IMR-90 (cell line): ENCODE data around the gene MRC1. TPM values are rescaled to one million over a fixed set of nuclear protein-coding genes. Genes with fewer than 3 reads are reported as not detected.

ENCODE experiments used
- ATAC-seq: fragments of 200-7000 bp; cut with Tn5 transposase; 2 replicates; pipeline ENCODE4 v1.9.1; 2020; ENCODE audit warnings: low read depth, mild to moderate bottlenecking, moderate library complexity
- BruUV-seq: library from RNA; stranded (reverse); fragments of 400-500 nt; replicated peaks from 2 replicates; lab custom pipeline; 2021; lab: Mats Ljungman, UMichigan
- CTCF ChIA-PET: fragments of 300-600 bp; formaldehyde crosslinking; extraction: SDS; loops from one replicate; lab custom pipeline; 2021; ENCODE audit warnings: antibody characterized with exemption; lab: Yijun Ruan, JAX
- POLR2A ChIA-PET: fragments of 300-600 bp; sonication (Branson Sonifier 250); formaldehyde crosslinking; loops from one replicate; lab custom pipeline; 2022; ENCODE audit warnings: antibody characterized with exemption; ENCODE audit not compliant: unreplicated experiment; lab: Charles Lee
- DNase-seq: peaks from one replicate; pipeline ENCODE4 v3.0.0; 2013
- H2AFZ ChIP-seq: replicated peaks from 2 replicates; pipeline ENCODE3; 2013; ENCODE audit warnings: low read length, mild to moderate bottlenecking; ENCODE audit not compliant: poor library complexity
- H2AK5ac ChIP-seq: 2 replicates; pipeline ENCODE4 v1.6.1; 2013; ENCODE audit warnings: low read depth, low read length, inconsistent platforms
- H2AK9ac ChIP-seq: replicated peaks from 2 replicates; pipeline ENCODE3; 2013; ENCODE audit warnings: mild to moderate bottlenecking, low read depth, low read length, moderate library complexity; ENCODE audit not compliant: poor library complexity
- H2BK120ac ChIP-seq: 2 replicates; pipeline ENCODE4 v1.6.1; 2013; ENCODE audit warnings: low read depth, low read length, inconsistent platforms
- H2BK15ac ChIP-seq: 3 replicates; pipeline ENCODE4 v1.6.1; 2013; ENCODE audit warnings: low read depth, low read length, inconsistent platforms
- H2BK20ac ChIP-seq: 2 replicates; pipeline ENCODE4 v1.6.1; 2013; ENCODE audit warnings: low read depth, mild to moderate bottlenecking, inconsistent platforms, low read length, moderate library complexity
- H2BK5ac ChIP-seq: 2 replicates; pipeline ENCODE4 v1.6.1; 2013; ENCODE audit warnings: mild to moderate bottlenecking, low read depth, low read length, inconsistent platforms; ENCODE audit not compliant: poor library complexity, severe bottlenecking
- H3K14ac ChIP-seq: replicated peaks from 2 replicates; pipeline ENCODE4 v1.6.1; 2013; ENCODE audit warnings: low read depth, low read length, inconsistent platforms
- H3K18ac ChIP-seq: 2 replicates; pipeline ENCODE4 v1.6.1; 2013; ENCODE audit warnings: low read depth, low read length, control low read depth
- H3K23ac ChIP-seq: 2 replicates; pipeline ENCODE4 v1.6.1; 2013; ENCODE audit warnings: low read depth, low read length, inconsistent platforms
- H3K27ac ChIP-seq: 2 replicates; pipeline ENCODE4 v1.5.1; 2013; ENCODE audit warnings: mild to moderate bottlenecking, control low read depth, low read length; ENCODE audit not compliant: insufficient read depth
- H3K27me3 ChIP-seq: 2 replicates; pipeline ENCODE4 v1.6.1; 2013; ENCODE audit warnings: low read length; ENCODE audit not compliant: control insufficient read depth, insufficient read depth
- H3K36me3 ChIP-seq: 2 replicates; pipeline ENCODE4 v1.6.1; 2013; ENCODE audit warnings: low read length, mixed read lengths; ENCODE audit not compliant: control insufficient read depth, insufficient read depth
- H3K4ac ChIP-seq: 2 replicates; pipeline ENCODE4 v1.6.1; 2013; ENCODE audit warnings: low read depth, low read length, inconsistent platforms
- H3K4me1 ChIP-seq: 2 replicates; pipeline ENCODE4 v1.6.1; 2013; ENCODE audit warnings: low read length, mixed read lengths; ENCODE audit not compliant: control insufficient read depth, insufficient read depth
- H3K4me2 ChIP-seq: 2 replicates; pipeline ENCODE4 v1.6.1; 2013; ENCODE audit warnings: low read depth, mild to moderate bottlenecking, control low read depth, low read length, moderate library complexity
- H3K4me3 ChIP-seq: 2 replicates; pipeline ENCODE4 v1.5.1; 2013; ENCODE audit warnings: low read depth, mild to moderate bottlenecking, control low read depth, low read length, moderate library complexity; ENCODE audit not compliant: insufficient read depth
- H3K56ac ChIP-seq: 2 replicates; pipeline ENCODE4 v1.6.1; 2013; ENCODE audit warnings: low read length, inconsistent platforms; ENCODE audit not compliant: insufficient read depth; ENCODE audit errors: extremely low read depth
- H3K79me1 ChIP-seq, 2 experiments: 2 replicates each; pipeline ENCODE4 v1.6.1; 2013; ENCODE audit warnings: low read length in 2 of 2, inconsistent platforms in 1 of 2, low read depth in 1 of 2
- H3K9ac ChIP-seq: 2 replicates; pipeline ENCODE4 v1.6.1; 2013; ENCODE audit warnings: low read depth, low read length, control low read depth
- H3K9me1 ChIP-seq: 2 replicates; pipeline ENCODE4 v1.6.1; 2013; ENCODE audit warnings: low read length, inconsistent platforms; ENCODE audit not compliant: insufficient read depth
- H3K9me3 ChIP-seq: 2 replicates; pipeline ENCODE4 v1.6.1; 2013; ENCODE audit warnings: low read length; ENCODE audit not compliant: control insufficient read depth, insufficient read depth
- H4K20me1 ChIP-seq: 2 replicates; pipeline ENCODE4 v1.6.1; 2013; ENCODE audit warnings: low read length, inconsistent platforms; ENCODE audit not compliant: insufficient read depth
- H4K5ac ChIP-seq: 2 replicates; pipeline ENCODE4 v1.6.1; 2013; ENCODE audit warnings: mild to moderate bottlenecking, low read depth, low read length, control low read depth
- H4K8ac ChIP-seq, 2 experiments: 2 replicates each; pipeline ENCODE4 v1.6.1; 2013; ENCODE audit warnings: low read depth in 2 of 2, low read length in 2 of 2, control low read depth in 1 of 2, inconsistent platforms in 1 of 2
- H4K91ac ChIP-seq: 2 replicates; pipeline ENCODE4 v1.6.1; 2013; ENCODE audit warnings: low read depth, low read length, inconsistent platforms; ENCODE audit not compliant: insufficient read depth
- CEBPB ChIP-seq: IDR thresholded peaks from 2 replicates; pipeline ENCODE4 v1.6.1; 2012; ENCODE audit warnings: low read depth, low read length, improper control_type of control experiment
- CHD1 ChIP-seq: IDR thresholded peaks from 2 replicates; pipeline ENCODE4 v1.6.1; 2012; ENCODE audit warnings: low read depth, low read length, improper control_type of control experiment
- FOS ChIP-seq: fragments of 150-350 bp; IDR thresholded peaks from 2 replicates; pipeline ENCODE4 v1.6.1; 2016; ENCODE audit warnings: low read depth, low read length
- MAZ ChIP-seq: IDR thresholded peaks from 2 replicates; pipeline ENCODE4 v1.6.1; 2012; ENCODE audit warnings: low read depth, mild to moderate bottlenecking, low read length, improper control_type of control experiment, moderate library complexity, borderline replicate concordance
- MXI1 ChIP-seq: IDR thresholded peaks from 2 replicates; pipeline ENCODE4 v1.6.1; 2012; ENCODE audit warnings: low read depth, mild to moderate bottlenecking, low read length, moderate library complexity, borderline replicate concordance
- POLR2A ChIP-seq: IDR thresholded peaks from 2 replicates; pipeline ENCODE4 v1.6.1; 2012; ENCODE audit warnings: mild to moderate bottlenecking, low read depth, low read length
- RAD21 ChIP-seq: IDR thresholded peaks from 2 replicates; pipeline ENCODE4 v1.6.1; 2012; ENCODE audit warnings: low read length, improper control_type of control experiment
- RCOR1 ChIP-seq: IDR thresholded peaks from 2 replicates; pipeline ENCODE4 v1.6.1; 2012; ENCODE audit warnings: mild to moderate bottlenecking, low read length, improper control_type of control experiment; ENCODE audit not compliant: insufficient replicate concordance
- RFX5 ChIP-seq: IDR thresholded peaks from 2 replicates; pipeline ENCODE4 v1.8.0; 2012; ENCODE audit warnings: low read depth, mild to moderate bottlenecking, low read length, moderate library complexity
- SMC3 ChIP-seq: fragments of 150-350 bp; IDR thresholded peaks from 2 replicates; pipeline ENCODE4 v1.6.1; 2016; ENCODE audit warnings: low read depth, mild to moderate bottlenecking, antibody characterized with exemption, low read length, moderate library complexity
- WGBS, 2 experiments: methylation state at CpG; one replicate each; pipeline versions ENCODE4 v1.1.5 to v1.1.7; 2013; ENCODE audit warnings: missing lambda C conversion rate in 2 of 2; ENCODE audit not compliant: insufficient read length in 1 of 2; ENCODE audit errors: extremely low coverage in 2 of 2; 5-methylcytosine and 5-hydroxymethylcytosine counted together
- dilution Hi-C: fragments of 300-500 bp; cut with HindIII; formaldehyde crosslinking; loops from one replicate; pipeline ENCODE4 v1.14.3; 2018; ENCODE audit warnings: low sequenced_read_pairs; ENCODE audit not compliant: unreplicated experiment
- in situ Hi-C: fragments of 300-500 bp; cut with MboI; formaldehyde crosslinking; loops from 3 replicates; pipeline ENCODE4 v1.14.3; 2019; ENCODE audit warnings: low sequenced_read_pairs, inconsistent platforms, mixed read lengths
- intact Hi-C: fragments of 100-400 bp; cut with micrococcal nuclease; formaldehyde crosslinking; loops from 2 replicates; pipeline ENCODE4 v1.10.0; 2022
- polyA plus RNA-seq, 3 experiments: library from polyadenylated mRNA; depleted of rRNA; stranded (reverse); fragments of >200 nt; gene quantifications; 2 replicates each; pipeline ENCODE4 v1.2.3, GENCODE V29; 2012; ENCODE audit warnings: low replicate concordance in 1 of 3
- total RNA-seq: library from RNA; depleted of rRNA; stranded (reverse); fragments of >200 nt; gene quantifications from 2 replicates; pipeline ENCODE4 v1.2.3, GENCODE V29; 2012
- TF ChIP-seq, protein P1 (sequence below): fragments of 150-350 bp; IDR thresholded peaks from 2 replicates; pipeline ENCODE4 v1.6.1; 2016; ENCODE audit warnings: low read depth, mild to moderate bottlenecking, low read length, moderate library complexity, borderline replicate concordance

The MRC1 gene
- total and polyA plus RNA-seq, 2 of the 4 experiments (the other 2 are of a cell fraction) = not detected

DNA sequence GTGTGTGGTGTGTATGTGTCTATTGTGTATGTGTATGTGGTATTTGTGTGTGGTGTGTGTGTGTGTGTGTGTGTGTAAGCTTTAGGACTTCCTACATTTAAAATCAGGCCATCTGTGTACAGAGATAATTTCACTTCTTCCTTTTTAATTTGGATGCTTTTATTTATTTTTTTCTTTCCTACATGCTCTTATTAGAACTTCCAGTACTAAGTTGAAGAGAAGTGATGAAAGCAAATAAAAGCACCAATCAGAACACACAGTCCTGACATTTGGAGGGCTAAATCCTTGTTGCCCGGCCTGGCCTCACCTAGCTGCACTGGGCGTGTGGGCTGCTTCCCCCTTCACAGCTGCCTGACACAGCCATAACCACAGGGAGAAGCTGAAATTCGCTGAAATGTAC is 3.8 kb upstream of the MRC1 start:
- Histone ChIP-seq H3K4me2 (no peak overlapping the region), H3K4me1 (no peaks in the 10 kb centered on the region), H3K14ac (no peak overlapping the region; the same call in 1 of the 2 replicates), H2BK20ac (no peak overlapping the region), H2BK15ac (no peak overlapping the region), H2AFZ (no peak overlapping the region), H4K91ac (no peak overlapping the region), H3K9ac (no peak overlapping the region), H3K23ac (no peak overlapping the region), H3K9me3 (no peaks in the 10 kb centered on the region), H3K36me3 (no peaks in the 10 kb centered on the region), H2AK5ac (no peak overlapping the region), H3K4me3 (no peak overlapping the region), H3K27me3 (peaks cover 6% of the 10 kb centered on the region), H4K8ac (no peak overlapping the region), H3K27ac (no peak overlapping the region), H2BK5ac (peak overlapping the region; percentile 82), H2BK120ac (no peak overlapping the region), H3K79me1 (no peaks in the 10 kb centered on the region), H4K20me1 (no peaks in the 10 kb centered on the region), H3K4ac (no peak overlapping the region), H3K56ac (no peak overlapping the region), H2AK9ac (no peak overlapping the region), H3K18ac (no peak overlapping the region), H4K5ac (no peak overlapping the region), H3K9me1 (no peaks in the 10 kb centered on the region)
- in situ Hi-C loops = no loop called here
- ChIA-PET CTCF (no interaction called here), POLR2A (no interaction called here)
- no TSS peak for BruUV-seq
- ATAC-seq = no peak
- dilution Hi-C loops = no loop called here
- no CpG with 5 or more reads among the region's 3 CpGs for WGBS, 2 experiments
- no peak for DNase-seq
- TF ChIP-seq FOS (no peak), CEBPB (no peak), RCOR1 (no peak), MAZ (no peak), POLR2A (no peak), RAD21 (no peak), MXI1 (no peak), SMC3 (no peak), RFX5 (no peak), CHD1 (no peak)
- TF ChIP-seq, protein P1, sequence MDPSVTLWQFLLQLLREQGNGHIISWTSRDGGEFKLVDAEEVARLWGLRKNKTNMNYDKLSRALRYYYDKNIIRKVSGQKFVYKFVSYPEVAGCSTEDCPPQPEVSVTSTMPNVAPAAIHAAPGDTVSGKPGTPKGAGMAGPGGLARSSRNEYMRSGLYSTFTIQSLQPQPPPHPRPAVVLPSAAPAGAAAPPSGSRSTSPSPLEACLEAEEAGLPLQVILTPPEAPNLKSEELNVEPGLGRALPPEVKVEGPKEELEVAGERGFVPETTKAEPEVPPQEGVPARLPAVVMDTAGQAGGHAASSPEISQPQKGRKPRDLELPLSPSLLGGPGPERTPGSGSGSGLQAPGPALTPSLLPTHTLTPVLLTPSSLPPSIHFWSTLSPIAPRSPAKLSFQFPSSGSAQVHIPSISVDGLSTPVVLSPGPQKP = no peak
- intact Hi-C loops = no loop called here
